NCI-H2107 treated with DMSO at 0.1 percent for 48 hours (cell line): Measurements from ENCODE around the gene TNFSF11.

Experiments
- DNase-seq: peaks from one replicate; lab custom pipeline; 2025; ENCODE audit not compliant: unreplicated experiment; lab: John Stamatoyannopoulos, UW

Gene TNFSF11

GRCh38 chr13:42651936-42652641 lies 78.1 kb downstream of the TNFSF11 start:
- no peak for DNase-seq

GRCh38 chr13:42652642-42653415 lies 78.9 kb downstream of the TNFSF11 start:
- no peak for DNase-seq

GRCh38 chr13:42653679-42654078 lies 79.7 kb downstream of the TNFSF11 start:
- DNase-seq = no peak

- no peak for DNase-seq
Observed at GRCh38 chr13:42654212-42654611, 80.3 kb downstream of the TNFSF11 start.

- DNase-seq = no peak
Observed at GRCh38 chr13:42654722-42655121, 80.8 kb downstream of the TNFSF11 start.

- no peak for DNase-seq
Observed at GRCh38 chr13:42656161-42656560, 82.2 kb downstream of the TNFSF11 start.

- no peak for DNase-seq
Observed at GRCh38 chr13:42656958-42657357, 83.0 kb downstream of the TNFSF11 start.
